Hepatocyte (in vitro differentiated cells): Measurements from ENCODE around the gene SEC24D.

Experiments
- CTCF ChIP-seq: fragments of 200-600 bp; sonication (generic); IDR thresholded peaks from 2 replicates; pipeline ENCODE4 v1.5.1; 2016; ENCODE audit warnings: antibody characterized with exemption, mild to moderate bottlenecking; ENCODE audit not compliant: poor library complexity
- EZH2 ChIP-seq: fragments of 200-600 bp; sonication (generic); IDR thresholded peaks from 2 replicates; pipeline ENCODE4 v1.6.1; 2016; ENCODE audit warnings: antibody characterized with exemption, mild to moderate bottlenecking, borderline replicate concordance
- EZH2phosphoT487 ChIP-seq: fragments of 200-600 bp; sonication (generic); IDR thresholded peaks from one replicate; pipeline ENCODE4 v1.6.1; 2018; ENCODE audit warnings: antibody characterized with exemption, mild to moderate bottlenecking, low read depth, moderate library complexity; ENCODE audit not compliant: unreplicated experiment, severe bottlenecking

- TF ChIP-seq CTCF: no peak
- no peak for TF ChIP-seq EZH2
- no peak for TF ChIP-seq EZH2phosphoT487
Measured at GRCh38 chr4:118754890-118755289, 81.0 kb downstream of the SEC24D start.
